Measurements from ENCODE around the gene PAFAH1B2. TPM values are rescaled to one million over a fixed set of nuclear protein-coding genes. Genes with fewer than 3 reads are reported as not detected.

Gene PAFAH1B2
- total RNA-seq: 10 to 100 TPM; 50.3 to 82.3 (median 63.2) TPM

DNA sequence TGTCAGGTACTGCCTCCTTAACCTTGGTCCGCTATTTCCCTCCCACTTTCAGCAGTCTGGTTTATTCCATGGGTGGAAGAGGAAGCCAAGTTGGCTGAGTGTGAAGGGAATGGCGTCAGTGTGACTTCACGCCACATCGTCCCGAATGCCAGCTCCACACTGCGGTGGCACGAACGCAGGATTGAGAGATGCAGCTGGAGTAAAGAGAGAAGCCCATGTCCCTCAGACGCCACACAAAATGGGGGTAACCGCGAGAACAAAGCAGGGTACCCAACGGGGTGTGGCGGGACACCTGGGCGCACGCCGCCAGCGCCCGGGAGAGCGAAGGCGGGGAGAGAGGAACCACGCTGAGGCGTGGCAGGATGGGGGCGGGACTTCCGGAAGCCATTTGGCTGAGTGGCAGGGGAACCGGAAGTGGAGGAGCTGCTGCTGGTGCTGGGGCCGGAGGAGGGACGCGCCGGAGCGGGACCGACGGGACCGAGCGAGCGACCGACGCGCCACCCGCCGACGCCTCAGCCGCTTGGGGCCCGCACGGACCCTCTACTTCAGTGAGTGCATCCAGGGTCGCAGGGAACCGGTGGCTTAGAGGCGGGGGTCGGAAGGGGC, at the start of gene PAFAH1B2:
Gene PAFAH1B2, plus strand, starts transcription at position 417 of the 606 bp plus-strand sequence. CDS start 8,161 bp downstream, outside the sequence.
- H3K27ac ChIP-seq: peak within 1 kb of the TSS; percentile 93 to 99 (median 96)
- peaks cover 0 to 45% (median 14%) of the 10 kb centered on the region in 3 donors for H3K4me1 ChIP-seq
- H3K36me3 ChIP-seq: peaks cover 0 to 24% of the 10 kb centered on the region in 2 donors
- no peaks in the 10 kb centered on the region for H3K27me3 ChIP-seq
- no peaks in the 10 kb centered on the region for H3K9me3 ChIP-seq
- peak within 1 kb of the TSS; percentile 69 to 86 for H3K4me3 ChIP-seq
- 0% methylated on average over 7 to 15 of the region's 48 CpGs for WGBS, 2 donors (ENCODE audit: low coverage in 1 of 2)
- TF ChIP-seq CTCF (IDR thresholded peaks at IDR 0.05): no peak
- TF ChIP-seq POLR2A (IDR thresholded peaks at IDR 0.05): peak; percentile 84 to 86
- TF ChIP-seq EP300 (IDR thresholded peaks at IDR 0.05): no peak
- peak; percentile 91 for TF ChIP-seq POLR2AphosphoS5 (IDR thresholded peaks at IDR 0.05)
- ATAC-seq: peak; percentile 99

- no peaks in the 10 kb centered on the region for H3K36me3 ChIP-seq
- TF ChIP-seq POLR2A (IDR thresholded peaks at IDR 0.05): no peak
- no peak for TF ChIP-seq CTCF (IDR thresholded peaks at IDR 0.05)
- no peak for TF ChIP-seq EP300 (IDR thresholded peaks at IDR 0.05)
- TF ChIP-seq POLR2AphosphoS5 (IDR thresholded peaks at IDR 0.05): no peak
- no peaks in the 10 kb centered on the region for H3K27me3 ChIP-seq
- H3K27ac ChIP-seq: peak overlapping the region; percentile 71 to 100 (median 98)
- peaks cover 8 to 87% (median 13%) of the 10 kb centered on the region in 3 donors for H3K4me1 ChIP-seq
- 4 to 12% methylated on average over 4 of the region's 4 CpGs for WGBS, 2 donors (ENCODE audit: low coverage in 1 of 2)
- ATAC-seq: no peak
- H3K4me3 ChIP-seq: no peak overlapping the region
- H3K9me3 ChIP-seq: no peaks in the 10 kb centered on the region
Observed at GRCh38 chr11:117094776-117095175, 49.3 kb upstream of the PAFAH1B2 start.

DNA sequence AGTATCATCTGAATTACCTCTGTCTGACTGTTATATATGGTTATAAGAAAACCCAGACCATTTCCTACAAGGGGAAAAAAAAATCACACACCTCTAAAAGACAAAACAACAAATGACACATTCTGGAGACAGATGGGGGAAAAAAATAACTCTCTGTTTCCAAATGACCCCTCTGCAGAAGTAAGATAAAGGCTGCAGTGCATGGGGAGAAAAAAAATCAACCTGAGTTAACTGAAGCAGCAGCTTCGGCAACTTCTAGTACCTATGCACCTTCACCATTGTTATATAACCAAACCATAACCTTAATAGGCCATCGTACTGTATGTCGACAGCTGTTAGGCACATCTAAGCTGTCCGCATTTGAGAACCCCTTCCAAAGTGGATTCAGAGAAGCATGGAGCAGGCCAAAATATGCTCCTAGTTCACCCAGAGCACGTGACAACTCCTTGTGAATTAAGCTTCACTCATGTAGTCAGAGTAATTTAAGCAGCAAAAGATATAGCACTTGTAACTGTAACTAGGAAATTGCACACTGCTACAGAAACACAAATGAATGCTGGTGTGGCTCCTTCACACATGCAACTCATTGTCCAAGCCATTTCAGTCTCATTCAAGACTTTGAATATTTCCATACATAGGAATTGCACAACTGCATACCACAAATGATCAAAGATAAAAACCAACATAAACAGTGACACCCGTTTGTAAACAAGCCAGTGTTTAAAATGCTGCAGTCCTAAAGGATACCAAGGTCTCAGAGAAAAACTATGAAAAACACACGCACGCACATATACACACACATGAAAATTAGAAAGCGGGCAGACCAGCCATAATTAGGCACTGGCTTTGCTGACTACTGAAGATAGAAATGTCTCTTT, 48.6 kb upstream of the PAFAH1B2 start:
- H3K36me3 ChIP-seq: no peaks in the 10 kb centered on the region
- ATAC-seq: no peak
- peak overlapping the region; percentile 95 to 100 (median 98) for H3K27ac ChIP-seq

DNA sequence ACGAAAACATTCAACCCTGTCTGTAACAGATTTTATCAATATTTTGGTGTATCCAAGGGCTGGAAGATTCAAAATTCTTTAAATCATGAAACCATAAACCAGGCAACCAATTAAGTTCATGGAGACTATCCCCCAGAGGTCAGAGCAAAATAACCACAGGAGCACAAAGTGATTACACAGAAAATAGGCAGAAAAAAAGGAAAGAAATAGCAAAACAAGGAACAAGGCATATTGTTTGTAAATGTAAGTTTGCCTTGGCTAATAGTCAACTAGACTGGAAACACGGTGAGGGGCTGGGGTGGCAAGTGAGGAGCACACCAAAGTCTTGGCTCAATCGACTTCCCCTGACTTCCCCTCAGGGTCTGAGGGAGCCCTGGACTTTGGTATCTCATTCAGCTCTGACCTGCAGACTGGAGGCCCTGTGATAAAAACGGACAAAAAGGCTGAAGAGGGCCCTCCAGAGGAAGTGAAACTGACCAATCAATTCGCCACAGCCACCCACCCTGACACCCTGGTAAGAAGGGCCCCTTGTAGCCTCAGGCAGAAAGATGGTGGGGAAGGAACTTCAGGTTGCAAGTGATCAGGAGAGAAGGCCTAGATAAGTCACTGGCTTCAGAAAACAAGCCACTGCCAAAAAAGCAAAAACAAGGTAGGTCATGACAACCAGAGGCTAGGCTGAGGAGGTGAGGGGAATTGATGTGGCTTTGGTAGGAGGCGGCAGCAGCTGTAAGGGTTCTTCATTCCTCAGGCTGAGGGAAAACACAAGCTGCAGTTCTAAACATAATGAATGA, 47.7 kb upstream of the PAFAH1B2 start:
- H3K9me3 ChIP-seq: no peaks in the 10 kb centered on the region
- WGBS, 2 donors (ENCODE audit: low coverage in 1 of 2): 27 to 46% methylated on average over 4 of the region's 6 CpGs
- no peaks in the 10 kb centered on the region for H3K36me3 ChIP-seq
- peaks cover 4 to 75% (median 13%) of the 10 kb centered on the region in 3 donors for H3K4me1 ChIP-seq
- H3K4me3 ChIP-seq: peak overlapping the region; percentile 96 to 97
- ATAC-seq: no peak
- no peaks in the 10 kb centered on the region for H3K27me3 ChIP-seq
- no peak for TF ChIP-seq CTCF (IDR thresholded peaks at IDR 0.05)
- no peak for TF ChIP-seq EP300 (IDR thresholded peaks at IDR 0.05)
- no peak for TF ChIP-seq POLR2AphosphoS5 (IDR thresholded peaks at IDR 0.05)
- TF ChIP-seq POLR2A (IDR thresholded peaks at IDR 0.05): no peak
- H3K27ac ChIP-seq: peak overlapping the region; percentile 95 to 100 (median 98)

More for the DNA sequence above, 48.6 kb upstream of the PAFAH1B2 start:
- TF ChIP-seq POLR2A (IDR thresholded peaks at IDR 0.05): no peak
- TF ChIP-seq EP300 (IDR thresholded peaks at IDR 0.05): no peak
- TF ChIP-seq POLR2AphosphoS5 (IDR thresholded peaks at IDR 0.05): no peak
- TF ChIP-seq CTCF (IDR thresholded peaks at IDR 0.05): no peak
- Histone ChIP-seq H3K4me3 (peak overlapping the region in 1 of 2 donors; percentile 5), H3K27me3 (no peaks in the 10 kb centered on the region), H3K4me1 (peaks cover 4 to 84% (median 13%) of the 10 kb centered on the region in 3 donors), H3K9me3 (no peaks in the 10 kb centered on the region)
- 23 to 29% methylated on average over 8 to 9 of the region's 9 CpGs for WGBS, 2 donors (ENCODE audit: low coverage in 1 of 2)

Data from gastroesophageal sphincter (tissue), 4 donors.